MM.1S (cell line): ENCODE data around the gene ARHGDIB.

Source experiments
- DNase-seq: peaks from one replicate; pipeline ENCODE4 v3.0.0-alpha.2; 2015
- H2AFZ ChIP-seq: fragments of 300-600 bp; sonication (generic); 2 replicates; pipeline ENCODE4 v1.6.0; 2016; ENCODE audit warnings: antibody characterized with exemption, low read length
- H3F3A ChIP-seq: fragments of 300-600 bp; sonication (generic); 2 replicates; pipeline ENCODE4 v1.6.1; 2016; ENCODE audit warnings: mild to moderate bottlenecking, antibody characterized with exemption, low read length, moderate library complexity, mixed read lengths; ENCODE audit not compliant: insufficient read depth
- H3K27ac ChIP-seq: fragments of 300-600 bp; sonication (generic); 2 replicates; pipeline ENCODE4 v1.5.1; 2016; ENCODE audit warnings: mild to moderate bottlenecking, low read length
- H3K27me3 ChIP-seq: fragments of 300-600 bp; sonication (generic); replicated peaks from 2 replicates; pipeline ENCODE4 v1.6.0; 2016; ENCODE audit warnings: low read length; ENCODE audit not compliant: insufficient read depth
- H3K36me3 ChIP-seq: fragments of 300-600 bp; sonication (generic); replicated peaks from 2 replicates; pipeline ENCODE4 v1.6.1; 2016; ENCODE audit warnings: mild to moderate bottlenecking, low read length, mixed read lengths; ENCODE audit not compliant: insufficient read depth
- H3K4me1 ChIP-seq: fragments of 300-600 bp; sonication (generic); 2 replicates; pipeline ENCODE4 v1.6.1; 2016; ENCODE audit warnings: low read length, mixed read lengths
- H3K4me2 ChIP-seq: fragments of 300-600 bp; sonication (generic); 2 replicates; pipeline ENCODE4 v1.6.0; 2016; ENCODE audit warnings: low read depth, low read length
- H3K4me3 ChIP-seq: fragments of 300-600 bp; sonication (generic); 2 replicates; pipeline ENCODE4 v1.5.1; 2016; ENCODE audit warnings: low read length, mixed read lengths
- H3K79me2 ChIP-seq: fragments of 300-600 bp; sonication (generic); 2 replicates; pipeline ENCODE4 v1.6.1; 2016; ENCODE audit warnings: mixed run types, low read length, mixed read lengths
- H3K9ac ChIP-seq: fragments of 300-600 bp; sonication (generic); 2 replicates; pipeline ENCODE4 v1.6.1; 2016; ENCODE audit warnings: low read length, mixed read lengths
- H3K9me2 ChIP-seq: fragments of 300-600 bp; sonication (generic); replicated peaks from 2 replicates; pipeline ENCODE4 v1.6.1; 2016; ENCODE audit warnings: mild to moderate bottlenecking, low read length, mixed read lengths; ENCODE audit not compliant: insufficient read depth
- H3K9me3 ChIP-seq: fragments of 300-600 bp; sonication (generic); replicated peaks from 2 replicates; pipeline ENCODE4 v1.6.1; 2016; ENCODE audit warnings: mild to moderate bottlenecking, low read length, mixed read lengths; ENCODE audit not compliant: insufficient read depth
- H4K20me1 ChIP-seq: fragments of 300-600 bp; sonication (generic); 2 replicates; pipeline ENCODE4 v1.6.1; 2016; ENCODE audit warnings: mild to moderate bottlenecking, low read length, moderate library complexity, mixed read lengths; ENCODE audit not compliant: insufficient read depth
- EZH2 ChIP-seq: fragments of 300-600 bp; sonication (generic); optimal IDR thresholded peaks from 2 replicates; pipeline ENCODE3; 2017; ENCODE audit warnings: low read depth, mild to moderate bottlenecking, antibody characterized with exemption, low read length, mixed read lengths
- EZH2phosphoT487 ChIP-seq: fragments of 300-600 bp; sonication (generic); IDR thresholded peaks from 2 replicates; pipeline ENCODE4 v1.6.1; 2018; ENCODE audit warnings: antibody characterized with exemption, low read length
- TF ChIP-seq, protein P1 (sequence below): fragments of 300-600 bp; sonication (generic); IDR thresholded peaks from 2 replicates; pipeline ENCODE4 v1.5.1; 2016; ENCODE audit warnings: antibody characterized with exemption, low read length, mixed read lengths

ARHGDIB gene

DNA sequence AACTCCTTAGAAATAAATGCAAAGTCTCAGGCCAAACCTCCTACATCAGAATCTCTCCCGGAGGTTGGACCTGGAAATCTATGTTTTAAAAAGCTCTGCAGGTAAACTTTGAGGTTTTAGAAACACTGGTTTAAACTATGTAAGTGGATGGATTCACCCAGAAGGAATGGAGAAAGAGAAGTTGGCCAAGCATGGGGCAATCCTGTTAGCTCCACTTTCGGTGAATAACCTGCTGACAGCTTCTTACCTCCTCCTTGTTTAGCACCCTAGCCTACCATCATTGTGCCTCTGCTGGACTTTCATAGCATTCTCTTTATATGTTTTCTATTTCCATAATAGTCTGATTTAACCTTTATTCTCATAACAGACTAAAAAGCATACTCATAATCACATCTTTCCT, 3.0 kb upstream of the ARHGDIB start:
- Histone ChIP-seq H3K4me2 (no peak overlapping the region), H3K9me2 (no peaks in the 10 kb centered on the region), H3K9me3 (no peaks in the 10 kb centered on the region), H3K9ac (no peak overlapping the region), H2AFZ (no peak overlapping the region), H3K79me2 (peaks cover 45% of the 10 kb centered on the region), H3K27ac (no peak overlapping the region), H3F3A (peaks cover 34% of the 10 kb centered on the region), H3K4me3 (no peak overlapping the region), H3K36me3 (no peaks in the 10 kb centered on the region), H3K4me1 (peaks cover 13% of the 10 kb centered on the region), H3K27me3 (no peaks in the 10 kb centered on the region), H4K20me1 (no peaks in the 10 kb centered on the region)
- TF ChIP-seq EZH2phosphoT487 (no peak), EZH2 (no peak)
- TF ChIP-seq, protein P1, sequence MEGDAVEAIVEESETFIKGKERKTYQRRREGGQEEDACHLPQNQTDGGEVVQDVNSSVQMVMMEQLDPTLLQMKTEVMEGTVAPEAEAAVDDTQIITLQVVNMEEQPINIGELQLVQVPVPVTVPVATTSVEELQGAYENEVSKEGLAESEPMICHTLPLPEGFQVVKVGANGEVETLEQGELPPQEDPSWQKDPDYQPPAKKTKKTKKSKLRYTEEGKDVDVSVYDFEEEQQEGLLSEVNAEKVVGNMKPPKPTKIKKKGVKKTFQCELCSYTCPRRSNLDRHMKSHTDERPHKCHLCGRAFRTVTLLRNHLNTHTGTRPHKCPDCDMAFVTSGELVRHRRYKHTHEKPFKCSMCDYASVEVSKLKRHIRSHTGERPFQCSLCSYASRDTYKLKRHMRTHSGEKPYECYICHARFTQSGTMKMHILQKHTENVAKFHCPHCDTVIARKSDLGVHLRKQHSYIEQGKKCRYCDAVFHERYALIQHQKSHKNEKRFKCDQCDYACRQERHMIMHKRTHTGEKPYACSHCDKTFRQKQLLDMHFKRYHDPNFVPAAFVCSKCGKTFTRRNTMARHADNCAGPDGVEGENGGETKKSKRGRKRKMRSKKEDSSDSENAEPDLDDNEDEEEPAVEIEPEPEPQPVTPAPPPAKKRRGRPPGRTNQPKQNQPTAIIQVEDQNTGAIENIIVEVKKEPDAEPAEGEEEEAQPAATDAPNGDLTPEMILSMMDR = no peak
- no peak for DNase-seq

DNA sequence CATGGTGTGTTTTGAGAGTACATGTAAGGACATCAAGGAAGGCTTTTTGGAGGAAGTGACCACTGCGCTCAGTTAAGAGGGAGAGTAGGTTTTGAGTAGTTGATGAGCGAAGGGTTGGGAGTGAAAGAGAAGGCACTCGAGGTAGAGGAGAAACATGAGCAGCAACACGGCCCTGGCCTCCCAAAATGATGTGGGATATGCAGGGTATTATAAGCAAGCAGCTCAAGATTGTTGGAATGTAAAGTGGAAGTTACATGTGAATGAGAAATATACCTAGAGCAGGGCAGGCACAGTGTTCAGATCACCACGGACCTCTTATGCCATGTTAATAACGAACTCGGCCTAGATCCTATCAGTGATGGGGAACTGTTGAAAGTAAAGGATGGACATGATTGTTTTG, 2.1 kb upstream of the ARHGDIB start:
- Histone ChIP-seq H3K27me3 (no peaks in the 10 kb centered on the region), H3K4me3 (no peak overlapping the region), H3F3A (peaks cover 41% of the 10 kb centered on the region), H3K79me2 (peaks cover 53% of the 10 kb centered on the region), H3K4me2 (peak overlapping the region; percentile 95; the same call in 1 of the 2 replicates), H4K20me1 (no peaks in the 10 kb centered on the region), H3K4me1 (peaks cover 16% of the 10 kb centered on the region), H3K9me2 (no peaks in the 10 kb centered on the region), H3K9me3 (no peaks in the 10 kb centered on the region), H3K9ac (no peak overlapping the region), H2AFZ (0 out of 2 replicates have a peak overlapping the region, but pooled peaks have one; percentile 13), H3K27ac (peak overlapping the region; percentile 90; the same call in 1 of the 2 replicates), H3K36me3 (no peaks in the 10 kb centered on the region)
- TF ChIP-seq EZH2phosphoT487 (no peak), EZH2 (no peak)
- DNase-seq = no peak

DNA sequence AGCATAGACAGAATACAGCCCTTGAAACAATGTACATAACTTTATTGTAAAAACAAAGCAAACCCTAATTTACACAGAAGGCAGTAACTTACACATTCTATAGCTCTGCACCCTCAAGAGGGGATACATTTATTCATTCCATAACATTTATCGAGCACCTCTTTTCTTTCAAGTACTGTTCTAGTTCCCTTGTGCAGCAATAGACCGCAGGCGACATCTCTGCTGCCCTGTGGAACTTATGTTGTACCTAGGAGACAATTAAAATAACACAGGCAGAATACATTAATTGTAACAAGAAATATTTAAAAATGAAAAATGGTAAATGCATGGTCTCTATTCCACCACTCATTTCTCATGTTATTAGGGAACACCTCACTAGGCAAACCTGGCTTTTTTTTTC, 1.4 kb upstream of the ARHGDIB start:
- peaks cover 20% of the 10 kb centered on the region for H3K4me1 ChIP-seq
- H3K27me3 ChIP-seq = no peaks in the 10 kb centered on the region
- no peaks in the 10 kb centered on the region for H3K36me3 ChIP-seq
- DNase-seq = no peak
- TF ChIP-seq, protein P1 = no peak
- H3K79me2 ChIP-seq = peaks cover 61% of the 10 kb centered on the region
- peaks cover 48% of the 10 kb centered on the region for H3F3A ChIP-seq
- peak overlapping the region; percentile 70 for H2AFZ ChIP-seq
- no peaks in the 10 kb centered on the region for H3K9me2 ChIP-seq
- no peaks in the 10 kb centered on the region for H4K20me1 ChIP-seq
- peak overlapping the region; percentile 90; the same call in 1 of the 2 replicates for H3K27ac ChIP-seq
- H3K4me3 ChIP-seq = peak overlapping the region; percentile 75
- no peaks in the 10 kb centered on the region for H3K9me3 ChIP-seq
- H3K9ac ChIP-seq = peak overlapping the region; percentile 88; the same call in 1 of the 2 replicates
- H3K4me2 ChIP-seq = peak overlapping the region; percentile 95

DNA sequence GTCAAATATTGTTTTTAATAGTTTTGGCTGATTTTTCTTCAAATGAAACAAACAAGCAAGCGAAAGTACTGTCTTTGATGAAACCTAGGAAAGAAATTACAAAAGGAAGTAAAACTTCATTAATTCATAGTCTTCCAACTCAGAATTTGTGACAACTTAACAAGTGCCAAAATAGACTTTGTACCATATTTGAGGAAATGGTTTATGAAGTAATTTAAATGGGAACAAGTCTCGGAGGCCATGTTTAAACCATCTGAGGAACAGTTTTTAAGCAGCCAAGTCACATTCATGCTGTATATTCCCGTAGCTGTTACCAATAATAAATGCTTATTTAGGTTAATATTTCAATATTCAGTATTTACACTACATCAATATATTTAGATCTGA, 745 bp upstream of the ARHGDIB start:
- DNase-seq = no peak
- Histone ChIP-seq H3K9ac (peak overlapping the region; percentile 88), H3K4me3 (peak overlapping the region; percentile 75), H3F3A (peaks cover 55% of the 10 kb centered on the region), H3K36me3 (no peaks in the 10 kb centered on the region; the same call in 1 of the 2 replicates), H3K9me3 (no peaks in the 10 kb centered on the region), H3K27me3 (no peaks in the 10 kb centered on the region), H4K20me1 (no peaks in the 10 kb centered on the region), H3K27ac (peak overlapping the region; percentile 90), H3K79me2 (peaks cover 67% of the 10 kb centered on the region), H2AFZ (peak overlapping the region; percentile 70), H3K4me2 (peak overlapping the region; percentile 95), H3K9me2 (no peaks in the 10 kb centered on the region), H3K4me1 (peaks cover 27% of the 10 kb centered on the region)
- TF ChIP-seq EZH2phosphoT487 (no peak), EZH2 (no peak)
- TF ChIP-seq, protein P1 = no peak
